GM23338 (cell line): ENCODE results near the gene TP53BP2. TPM values are rescaled to one million over a fixed set of nuclear protein-coding genes. Genes with fewer than 3 reads are reported as not detected.

Experiments used
- ATAC-seq: fragments of 200-7000 bp; cut with Tn5 transposase; 3 replicates; pipeline ENCODE4 v1.9.1; 2020
- DNase-seq: peaks from one replicate; pipeline ENCODE4 v3.0.0-alpha.2; 2015; ENCODE audit warnings: low spot score
- H2AFZ ChIP-seq: fragments of 200-600 bp; sonication (generic); 2 replicates; pipeline ENCODE4 v1.8.0; 2016; ENCODE audit warnings: antibody characterized with exemption, mild to moderate bottlenecking, moderate library complexity
- H3F3A ChIP-seq: fragments of 200-600 bp; sonication (generic); replicated peaks from 2 replicates; pipeline ENCODE4 v1.8.0; 2017; ENCODE audit warnings: antibody characterized with exemption, mixed run types, low read depth
- H3K27ac ChIP-seq: fragments of 200-600 bp; sonication (generic); 2 replicates; pipeline ENCODE4 v1.6.1; 2016; ENCODE audit warnings: low read depth
- H3K27me3 ChIP-seq: fragments of 200-600 bp; sonication (generic); 2 replicates; pipeline ENCODE4 v1.8.0; 2016; ENCODE audit warnings: mild to moderate bottlenecking, mixed run types, moderate library complexity; ENCODE audit not compliant: insufficient read depth
- H3K36me3 ChIP-seq: fragments of 200-600 bp; sonication (generic); 2 replicates; pipeline ENCODE4 v1.8.0; 2016; ENCODE audit warnings: mild to moderate bottlenecking; ENCODE audit not compliant: insufficient read depth
- H3K4me1 ChIP-seq: fragments of 200-600 bp; sonication (generic); 2 replicates; pipeline ENCODE4 v1.8.0; 2016; ENCODE audit warnings: mild to moderate bottlenecking, moderate library complexity; ENCODE audit not compliant: insufficient read depth
- H3K4me2 ChIP-seq: fragments of 200-600 bp; sonication (generic); 2 replicates; pipeline ENCODE4 v1.7.1; 2017; ENCODE audit warnings: mixed run types
- H3K4me3 ChIP-seq: fragments of 200-600 bp; sonication (generic); 2 replicates; pipeline ENCODE4 v1.6.1; 2016; ENCODE audit warnings: mixed run types
- H3K79me2 ChIP-seq: fragments of 200-600 bp; sonication (generic); replicated peaks from 2 replicates; pipeline ENCODE4 v1.8.0; 2017; ENCODE audit warnings: mild to moderate bottlenecking; ENCODE audit not compliant: insufficient read depth
- H3K9me2 ChIP-seq: fragments of 200-600 bp; sonication (generic); 2 replicates; pipeline ENCODE4 v1.8.0; 2017; ENCODE audit not compliant: insufficient read depth
- H4K20me1 ChIP-seq: fragments of 200-600 bp; sonication (generic); replicated peaks from 2 replicates; pipeline ENCODE4 v1.8.0; 2017; ENCODE audit warnings: mild to moderate bottlenecking; ENCODE audit not compliant: insufficient read depth
- H3K27ac Mint-ChIP-seq: 2 replicates; pipeline ENCODE4 v1.8.0; 2020; ENCODE audit warnings: inconsistent platforms, mild to moderate bottlenecking, moderate library complexity, mixed read lengths
- H3K27me3 Mint-ChIP-seq: 3 replicates; pipeline ENCODE4 v1.8.0; 2022; ENCODE audit warnings: low read depth, mild to moderate bottlenecking, moderate library complexity, mixed read lengths, inconsistent platforms; ENCODE audit not compliant: insufficient read depth, poor library complexity
- H3K36me3 Mint-ChIP-seq: 3 replicates; pipeline ENCODE4 v1.8.0; 2021; ENCODE audit warnings: low read depth, mild to moderate bottlenecking, inconsistent platforms, moderate library complexity, mixed read lengths
- H3K4me1 Mint-ChIP-seq: 3 replicates; pipeline ENCODE4 v1.8.0; 2020; ENCODE audit warnings: mild to moderate bottlenecking, inconsistent platforms, mixed read lengths
- H3K4me3 Mint-ChIP-seq: 3 replicates; pipeline ENCODE4 v1.8.0; 2021; ENCODE audit warnings: moderate library complexity, mild to moderate bottlenecking, inconsistent platforms, mixed read lengths
- H3K9me3 Mint-ChIP-seq: 3 replicates; pipeline ENCODE4 v1.8.0; 2020; ENCODE audit warnings: moderate library complexity, mild to moderate bottlenecking, inconsistent platforms, mixed read lengths
- CREB1 ChIP-seq: fragments of 250-450 bp; sonication (Bioruptor Pico); IDR thresholded peaks from 2 replicates; pipeline ENCODE4 v1.5.0; 2020; ENCODE audit warnings: low read depth, mild to moderate bottlenecking, moderate library complexity
- EZH2 ChIP-seq: fragments of 200-600 bp; sonication (generic); IDR thresholded peaks from one replicate; pipeline ENCODE4 v1.8.0; 2017; ENCODE audit warnings: antibody characterized with exemption, mild to moderate bottlenecking, low read depth; ENCODE audit not compliant: unreplicated experiment
- JUNB ChIP-seq: IDR thresholded peaks from one replicate; pipeline ENCODE4 v1.6.1; 2016; ENCODE audit warnings: antibody characterized with exemption; ENCODE audit not compliant: unreplicated experiment
- NANOG ChIP-seq: IDR thresholded peaks from 2 replicates; pipeline ENCODE4 v1.6.1; 2016; ENCODE audit warnings: antibody characterized with exemption, borderline replicate concordance
- POLR2AphosphoS5 ChIP-seq: IDR thresholded peaks from 2 replicates; pipeline ENCODE4 v1.6.1; 2016; ENCODE audit warnings: antibody characterized with exemption, low read depth
- STAT1 ChIP-seq: IDR thresholded peaks from one replicate; pipeline ENCODE4 v1.6.1; 2016; ENCODE audit warnings: antibody characterized with exemption; ENCODE audit not compliant: unreplicated experiment
- ZNF114 ChIP-seq: fragments of 250-450 bp; sonication (Bioruptor Pico); IDR thresholded peaks from 2 replicates; pipeline ENCODE4 v1.5.0; 2020; ENCODE audit warnings: mild to moderate bottlenecking, moderate library complexity
- ZNF331 ChIP-seq: fragments of 250-450 bp; sonication (Bioruptor Pico); IDR thresholded peaks from 2 replicates; pipeline ENCODE4 v1.5.0; 2020; ENCODE audit warnings: low read depth, mild to moderate bottlenecking, moderate library complexity
- polyA plus RNA-seq: library from polyadenylated mRNA; unstranded; fragments of >200 nt; fragmentation: Nextera tagmentation; extraction: Ambion mirVana; gene quantifications from 2 replicates; pipeline ENCODE4 v1.2.1, GENCODE V29; 2016
- total RNA-seq: library from RNA; depleted of rRNA; stranded (reverse); fragments of >200 nt; shearing (Covaris generic); gene quantifications from 2 replicates; pipeline ENCODE4 v1.2.3, GENCODE V29; 2014
- TF ChIP-seq, protein P1 (sequence below): IDR thresholded peaks from 2 replicates; pipeline ENCODE4 v1.6.1; 2016; ENCODE audit warnings: antibody characterized with exemption
- TF ChIP-seq, protein P2 (sequence below): IDR thresholded peaks from one replicate; pipeline ENCODE4 v1.6.1; 2018; ENCODE audit warnings: antibody characterized with exemption; ENCODE audit not compliant: unreplicated experiment
- TF ChIP-seq, protein P3 (sequence below), 2 experiments: fragments of 200-600 bp in 1 of 2; sonication (generic) in 1 of 2; conservative IDR thresholded peaks; 2 replicates each; pipeline versions ENCODE4 v1.5.1 to v1.6.1; 2016 to 2017; ENCODE audit warnings: antibody characterized with exemption in 2 of 2, low read depth in 2 of 2, mild to moderate bottlenecking in 2 of 2, moderate library complexity in 1 of 2

TP53BP2 gene
- total and polyA plus RNA-seq, 2 experiments from 2014 or later: 10.1 to 32.9 TPM

DNA sequence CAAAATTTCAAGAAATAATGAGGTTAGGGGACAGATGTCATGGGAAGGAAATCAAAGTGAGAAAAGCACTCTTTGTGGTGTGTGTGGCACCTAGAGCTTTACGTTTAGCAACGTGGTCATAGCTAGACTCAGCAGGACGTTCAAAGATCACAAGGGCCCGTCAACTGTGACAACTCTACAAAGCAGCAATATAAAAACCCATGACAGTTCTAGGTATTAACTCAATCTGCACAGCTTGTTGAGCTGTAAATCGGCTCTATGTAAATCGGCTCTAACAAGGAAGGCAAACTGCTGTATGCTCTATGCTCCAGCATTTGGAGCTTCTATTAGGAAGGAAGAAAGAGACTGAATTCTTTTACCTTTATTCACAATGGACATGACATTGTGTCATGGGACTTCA lies 64.8 kb downstream of the TP53BP2 start:
- Histone ChIP-seq H4K20me1 (peaks cover 7% of the 10 kb centered on the region), H3K4me2 (no peak overlapping the region), H2AFZ (no peak overlapping the region), H3K9me2 (no peaks in the 10 kb centered on the region), H3K79me2 (no peaks in the 10 kb centered on the region), H3K4me1 (no peaks in the 10 kb centered on the region), H3K27ac (no peak overlapping the region), H3K36me3 (peaks cover 20% of the 10 kb centered on the region), H3K27me3 (no peaks in the 10 kb centered on the region), H3K4me3 (no peak overlapping the region), H3F3A (no peaks in the 10 kb centered on the region)
- Mint-ChIP-seq H3K36me3 (peaks cover 53% of the 10 kb centered on the region), H3K9me3 (no peaks in the 10 kb centered on the region), H3K4me1 (no peaks in the 10 kb centered on the region), H3K27ac (no peak overlapping the region), H3K27me3 (peaks cover 5% of the 10 kb centered on the region), H3K4me3 (no peak overlapping the region)
- TF ChIP-seq NANOG (no peak), POLR2AphosphoS5 (no peak)
- TF ChIP-seq, protein P1, sequence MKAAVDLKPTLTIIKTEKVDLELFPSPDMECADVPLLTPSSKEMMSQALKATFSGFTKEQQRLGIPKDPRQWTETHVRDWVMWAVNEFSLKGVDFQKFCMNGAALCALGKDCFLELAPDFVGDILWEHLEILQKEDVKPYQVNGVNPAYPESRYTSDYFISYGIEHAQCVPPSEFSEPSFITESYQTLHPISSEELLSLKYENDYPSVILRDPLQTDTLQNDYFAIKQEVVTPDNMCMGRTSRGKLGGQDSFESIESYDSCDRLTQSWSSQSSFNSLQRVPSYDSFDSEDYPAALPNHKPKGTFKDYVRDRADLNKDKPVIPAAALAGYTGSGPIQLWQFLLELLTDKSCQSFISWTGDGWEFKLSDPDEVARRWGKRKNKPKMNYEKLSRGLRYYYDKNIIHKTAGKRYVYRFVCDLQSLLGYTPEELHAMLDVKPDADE: no peak
- ATAC-seq: no peak
- DNase-seq: no peak

DNA sequence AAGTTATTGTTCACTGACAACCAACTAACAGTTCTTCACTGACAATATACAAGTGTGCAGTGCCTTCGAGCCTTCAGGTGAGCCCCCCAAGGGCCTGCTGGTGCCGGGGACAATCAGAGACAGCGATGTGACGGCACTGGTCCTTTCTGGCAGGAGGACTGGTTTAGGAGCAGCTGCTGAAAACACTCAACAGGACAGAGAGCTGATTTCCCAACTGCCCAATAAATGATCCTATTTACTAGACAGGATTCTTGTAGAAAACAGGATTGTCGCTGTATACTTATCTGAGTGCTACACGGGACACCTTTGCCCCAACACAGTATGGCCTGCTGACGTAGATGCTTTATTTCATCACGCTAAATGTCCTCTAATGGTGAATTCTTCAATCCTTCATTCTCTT lies 65.4 kb downstream of the TP53BP2 start:
- H3K27ac Mint-ChIP-seq: no peak overlapping the region
- H3K4me2 ChIP-seq: no peak overlapping the region
- peaks cover 25% of the 10 kb centered on the region for H3K36me3 ChIP-seq
- no peaks in the 10 kb centered on the region for H3K79me2 ChIP-seq
- no peak overlapping the region for H3K4me3 Mint-ChIP-seq
- H3K27ac ChIP-seq: no peak overlapping the region
- H3K36me3 Mint-ChIP-seq: peaks cover 50% of the 10 kb centered on the region
- ATAC-seq (no peak), DNase-seq (no peak)
- peaks cover 7% of the 10 kb centered on the region for H4K20me1 ChIP-seq
- H3K4me1 ChIP-seq: no peaks in the 10 kb centered on the region
- H3K27me3 ChIP-seq: no peaks in the 10 kb centered on the region
- no peaks in the 10 kb centered on the region for H3K4me1 Mint-ChIP-seq
- no peak overlapping the region for H2AFZ ChIP-seq
- H3K4me3 ChIP-seq: no peak overlapping the region
- no peaks in the 10 kb centered on the region for H3F3A ChIP-seq
- H3K9me2 ChIP-seq: no peaks in the 10 kb centered on the region
- peaks cover 5% of the 10 kb centered on the region for H3K27me3 Mint-ChIP-seq
- H3K9me3 Mint-ChIP-seq: no peaks in the 10 kb centered on the region
- TF ChIP-seq ZNF114 (CRISPR knock-in tag): no peak
- TF ChIP-seq, protein P2, sequence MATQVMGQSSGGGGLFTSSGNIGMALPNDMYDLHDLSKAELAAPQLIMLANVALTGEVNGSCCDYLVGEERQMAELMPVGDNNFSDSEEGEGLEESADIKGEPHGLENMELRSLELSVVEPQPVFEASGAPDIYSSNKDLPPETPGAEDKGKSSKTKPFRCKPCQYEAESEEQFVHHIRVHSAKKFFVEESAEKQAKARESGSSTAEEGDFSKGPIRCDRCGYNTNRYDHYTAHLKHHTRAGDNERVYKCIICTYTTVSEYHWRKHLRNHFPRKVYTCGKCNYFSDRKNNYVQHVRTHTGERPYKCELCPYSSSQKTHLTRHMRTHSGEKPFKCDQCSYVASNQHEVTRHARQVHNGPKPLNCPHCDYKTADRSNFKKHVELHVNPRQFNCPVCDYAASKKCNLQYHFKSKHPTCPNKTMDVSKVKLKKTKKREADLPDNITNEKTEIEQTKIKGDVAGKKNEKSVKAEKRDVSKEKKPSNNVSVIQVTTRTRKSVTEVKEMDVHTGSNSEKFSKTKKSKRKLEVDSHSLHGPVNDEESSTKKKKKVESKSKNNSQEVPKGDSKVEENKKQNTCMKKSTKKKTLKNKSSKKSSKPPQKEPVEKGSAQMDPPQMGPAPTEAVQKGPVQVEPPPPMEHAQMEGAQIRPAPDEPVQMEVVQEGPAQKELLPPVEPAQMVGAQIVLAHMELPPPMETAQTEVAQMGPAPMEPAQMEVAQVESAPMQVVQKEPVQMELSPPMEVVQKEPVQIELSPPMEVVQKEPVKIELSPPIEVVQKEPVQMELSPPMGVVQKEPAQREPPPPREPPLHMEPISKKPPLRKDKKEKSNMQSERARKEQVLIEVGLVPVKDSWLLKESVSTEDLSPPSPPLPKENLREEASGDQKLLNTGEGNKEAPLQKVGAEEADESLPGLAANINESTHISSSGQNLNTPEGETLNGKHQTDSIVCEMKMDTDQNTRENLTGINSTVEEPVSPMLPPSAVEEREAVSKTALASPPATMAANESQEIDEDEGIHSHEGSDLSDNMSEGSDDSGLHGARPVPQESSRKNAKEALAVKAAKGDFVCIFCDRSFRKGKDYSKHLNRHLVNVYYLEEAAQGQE: no peak
- TF ChIP-seq ZNF331 (CRISPR knock-in tag): no peak
- no peak for TF ChIP-seq NANOG
- no peak for TF ChIP-seq JUNB
- TF ChIP-seq, protein P1: no peak
- TF ChIP-seq, protein P3, sequence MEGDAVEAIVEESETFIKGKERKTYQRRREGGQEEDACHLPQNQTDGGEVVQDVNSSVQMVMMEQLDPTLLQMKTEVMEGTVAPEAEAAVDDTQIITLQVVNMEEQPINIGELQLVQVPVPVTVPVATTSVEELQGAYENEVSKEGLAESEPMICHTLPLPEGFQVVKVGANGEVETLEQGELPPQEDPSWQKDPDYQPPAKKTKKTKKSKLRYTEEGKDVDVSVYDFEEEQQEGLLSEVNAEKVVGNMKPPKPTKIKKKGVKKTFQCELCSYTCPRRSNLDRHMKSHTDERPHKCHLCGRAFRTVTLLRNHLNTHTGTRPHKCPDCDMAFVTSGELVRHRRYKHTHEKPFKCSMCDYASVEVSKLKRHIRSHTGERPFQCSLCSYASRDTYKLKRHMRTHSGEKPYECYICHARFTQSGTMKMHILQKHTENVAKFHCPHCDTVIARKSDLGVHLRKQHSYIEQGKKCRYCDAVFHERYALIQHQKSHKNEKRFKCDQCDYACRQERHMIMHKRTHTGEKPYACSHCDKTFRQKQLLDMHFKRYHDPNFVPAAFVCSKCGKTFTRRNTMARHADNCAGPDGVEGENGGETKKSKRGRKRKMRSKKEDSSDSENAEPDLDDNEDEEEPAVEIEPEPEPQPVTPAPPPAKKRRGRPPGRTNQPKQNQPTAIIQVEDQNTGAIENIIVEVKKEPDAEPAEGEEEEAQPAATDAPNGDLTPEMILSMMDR (conservative IDR thresholded peaks at IDR 0.05; ENCODE audit: low read depth in 2 of 2): no peak
- no peak for TF ChIP-seq EZH2
- no peak for TF ChIP-seq STAT1
- TF ChIP-seq CREB1 (CRISPR knock-in tag): no peak
- TF ChIP-seq POLR2AphosphoS5: no peak
